ENCODE measurements around the gene C5.
A peak's percentile ranks its signal among the peaks of the same experiment; 100 is the strongest.
"Not testable (repeated sequence)": the region's sequence is repeated elsewhere in the genome, so short reads cannot be mapped to it uniquely, and the experiment has no call there.

Gene C5

GRCh38 chr9:120977321-120977720 is 72.8 kb downstream of the C5 start:
- H3K9me3 ChIP-seq (ENCODE audit: control extremely low read depth in 1 of 5, control insufficient read depth in 4 of 5, insufficient read depth in 2 of 5, low read depth in 1 of 5, low read length in 4 of 5) = no peaks in the 10 kb centered on the region
- ChIA-PET POLR2A (no interaction called here), CTCF (interaction anchor here (1.1 to 1.2 kb wide), 2 partner anchors 8 to 83 kb away, joined by 4 read pairs; no protein-coding TSS in a partner anchor)
- H3K4me1 ChIP-seq (ENCODE audit: control extremely low read depth in 1 of 4, control insufficient read depth in 4 of 4, insufficient read depth in 4 of 4, low read length in 3 of 4) = peaks cover 2 to 18% (median 6%) of the 10 kb centered on the region in 4 experiments
- peaks cover 0 to 5% (median under 1%) of the 10 kb centered on the region in 4 experiments for H3K36me3 ChIP-seq (ENCODE audit: control insufficient read depth in 4 of 4, insufficient read depth in 4 of 4, low read length in 3 of 4)
- no peak for DNase-seq
- no peaks in the 10 kb centered on the region for H3K27me3 ChIP-seq (replicated peaks in 2 of 5; ENCODE audit: control insufficient read depth in 4 of 5, insufficient read depth in 5 of 5, low read length in 4 of 5)
- no peak overlapping the region for H3K4me3 ChIP-seq (ENCODE audit: control insufficient read depth in 1 of 7, extremely low read depth in 1 of 7, insufficient read depth in 4 of 7, low read depth in 2 of 7, low read length in 6 of 7)
- no peak overlapping the region for H3K27ac ChIP-seq (ENCODE audit: insufficient read depth in 1 of 2, low read depth in 1 of 2, low read length in 2 of 2, poor library complexity in 1 of 2, severe bottlenecking in 2 of 2)
- 44% methylated on average over 1 of the region's 1 CpG for WGBS (ENCODE audit: insufficient coverage)

GRCh38 chr9:120974921-120975320 is 75.2 kb downstream of the C5 start:
- Histone ChIP-seq H3K4me3 (ENCODE audit: control insufficient read depth in 1 of 7, extremely low read depth in 1 of 7, insufficient read depth in 4 of 7, low read depth in 2 of 7, low read length in 6 of 7) (no peak overlapping the region), H3K36me3 (ENCODE audit: control insufficient read depth in 4 of 4, insufficient read depth in 4 of 4, low read length in 3 of 4) (peaks cover 0 to 5% (median 0%) of the 10 kb centered on the region in 4 experiments), H3K27me3 (replicated peaks in 2 of 5; ENCODE audit: control insufficient read depth in 4 of 5, insufficient read depth in 5 of 5, low read length in 4 of 5) (no peaks in the 10 kb centered on the region), H3K9me3 (ENCODE audit: control extremely low read depth in 1 of 5, control insufficient read depth in 4 of 5, insufficient read depth in 2 of 5, low read depth in 1 of 5, low read length in 4 of 5) (no peaks in the 10 kb centered on the region), H3K27ac (ENCODE audit: insufficient read depth in 1 of 2, low read depth in 1 of 2, low read length in 2 of 2, poor library complexity in 1 of 2, severe bottlenecking in 2 of 2) (no peak overlapping the region), H3K4me1 (ENCODE audit: control extremely low read depth in 1 of 4, control insufficient read depth in 4 of 4, insufficient read depth in 4 of 4, low read length in 3 of 4) (peaks cover 2 to 18% (median 6%) of the 10 kb centered on the region in 4 experiments)
- CTCF ChIA-PET = interaction anchor here (1.2 kb wide), 1 partner anchor 88 kb away, joined by 3 read pairs; no protein-coding TSS in a partner anchor
- POLR2A ChIA-PET = no interaction called here
- no CpG with 5 or more reads among the region's 1 CpG for WGBS (ENCODE audit: insufficient coverage)
- peak in 2 of 3 donors; percentile 4 to 15 for DNase-seq

GRCh38 chr9:120974181-120974580 is 75.9 kb downstream of the C5 start:
- no peak for DNase-seq
- Histone ChIP-seq H3K4me3 (ENCODE audit: control insufficient read depth in 1 of 7, extremely low read depth in 1 of 7, insufficient read depth in 4 of 7, low read depth in 2 of 7, low read length in 6 of 7) (no peak overlapping the region), H3K27me3 (replicated peaks in 2 of 5; ENCODE audit: control insufficient read depth in 4 of 5, insufficient read depth in 5 of 5, low read length in 4 of 5) (no peaks in the 10 kb centered on the region), H3K4me1 (ENCODE audit: control extremely low read depth in 1 of 4, control insufficient read depth in 4 of 4, insufficient read depth in 4 of 4, low read length in 3 of 4) (peaks cover 2 to 18% (median 6%) of the 10 kb centered on the region in 4 experiments), H3K9me3 (ENCODE audit: control extremely low read depth in 1 of 5, control insufficient read depth in 4 of 5, insufficient read depth in 2 of 5, low read depth in 1 of 5, low read length in 4 of 5) (no peaks in the 10 kb centered on the region), H3K36me3 (ENCODE audit: control insufficient read depth in 4 of 4, insufficient read depth in 4 of 4, low read length in 3 of 4) (peaks cover 0 to 4% (median 0%) of the 10 kb centered on the region in 4 experiments), H3K27ac (ENCODE audit: insufficient read depth in 1 of 2, low read depth in 1 of 2, low read length in 2 of 2, poor library complexity in 1 of 2, severe bottlenecking in 2 of 2) (no peak overlapping the region)
- CTCF ChIA-PET = interaction anchor here (1.2 kb wide), 1 partner anchor 88 kb away, joined by 3 read pairs; no protein-coding TSS in a partner anchor
- POLR2A ChIA-PET = interaction anchor here (0.6 kb wide), 1 partner anchor 58 kb away, joined by 3 read pairs; no protein-coding TSS in a partner anchor
- WGBS (ENCODE audit: insufficient coverage) = 100% methylated on average over 2 of the region's 2 CpGs

GRCh38 chr9:120971938-120972337 is 78.1 kb downstream of the C5 start:
- no peak for DNase-seq
- POLR2A ChIA-PET = no interaction called here

GRCh38 chr9:120971471-120971870 is 78.6 kb downstream of the C5 start:
- H3K36me3 ChIP-seq (ENCODE audit: control insufficient read depth in 4 of 4, insufficient read depth in 4 of 4, low read length in 3 of 4); H3K4me3 ChIP-seq (ENCODE audit: control insufficient read depth in 1 of 7, extremely low read depth in 1 of 7, insufficient read depth in 4 of 7, low read depth in 2 of 7, low read length in 6 of 7); H3K9me3 ChIP-seq (ENCODE audit: control extremely low read depth in 1 of 5, control insufficient read depth in 4 of 5, insufficient read depth in 2 of 5, low read depth in 1 of 5, low read length in 4 of 5); POLR2A ChIA-PET; H3K27me3 ChIP-seq (replicated peaks in 2 of 5; ENCODE audit: control insufficient read depth in 4 of 5, insufficient read depth in 5 of 5, low read length in 4 of 5); H3K27ac ChIP-seq (ENCODE audit: insufficient read depth in 1 of 2, low read depth in 1 of 2, low read length in 2 of 2, poor library complexity in 1 of 2, severe bottlenecking in 2 of 2); DNase-seq: not testable (repeated sequence)
- CTCF ChIA-PET = interaction anchor here (0.7 to 1.2 kb wide), 3 partner anchors 9 to 14 kb away, joined by 3 read pairs; no protein-coding TSS in a partner anchor
- WGBS (ENCODE audit: insufficient coverage) = 97% methylated on average over 9 of the region's 9 CpGs
- peaks cover 2 to 18% (median 6%) of the 10 kb centered on the region in 4 experiments for H3K4me1 ChIP-seq (ENCODE audit: control extremely low read depth in 1 of 4, control insufficient read depth in 4 of 4, insufficient read depth in 4 of 4, low read length in 3 of 4)

More at GRCh38 chr9:120971938-120972337, 78.1 kb downstream of the C5 start:
- no peak overlapping the region for H3K4me3 ChIP-seq (ENCODE audit: control insufficient read depth in 1 of 7, extremely low read depth in 1 of 7, insufficient read depth in 4 of 7, low read depth in 2 of 7, low read length in 6 of 7)
- H3K27ac ChIP-seq (ENCODE audit: insufficient read depth in 1 of 2, low read depth in 1 of 2, low read length in 2 of 2, poor library complexity in 1 of 2, severe bottlenecking in 2 of 2) = no peak overlapping the region
- no peaks in the 10 kb centered on the region for H3K9me3 ChIP-seq (ENCODE audit: control extremely low read depth in 1 of 5, control insufficient read depth in 4 of 5, insufficient read depth in 2 of 5, low read depth in 1 of 5, low read length in 4 of 5)
- no peaks in the 10 kb centered on the region for H3K36me3 ChIP-seq (ENCODE audit: control insufficient read depth in 4 of 4, insufficient read depth in 4 of 4, low read length in 3 of 4)
- H3K4me1 ChIP-seq (ENCODE audit: control extremely low read depth in 1 of 4, control insufficient read depth in 4 of 4, insufficient read depth in 4 of 4, low read length in 3 of 4) = peaks cover 2 to 18% (median 6%) of the 10 kb centered on the region in 4 experiments
- CTCF ChIA-PET = interaction anchor here (0.7 to 1.2 kb wide), 3 partner anchors 9 to 13 kb away, joined by 3 read pairs; no protein-coding TSS in a partner anchor
- H3K27me3 ChIP-seq (replicated peaks in 2 of 5; ENCODE audit: control insufficient read depth in 4 of 5, insufficient read depth in 5 of 5, low read length in 4 of 5) = no peaks in the 10 kb centered on the region

- ChIA-PET POLR2A (no interaction called here), CTCF (interaction anchor here (1.2 to 1.4 kb wide), 2 partner anchors 10 to 11 kb away, joined by 4 read pairs; no protein-coding TSS in a partner anchor)
- H3K27me3 ChIP-seq (replicated peaks in 2 of 5; ENCODE audit: control insufficient read depth in 4 of 5, insufficient read depth in 5 of 5, low read length in 4 of 5) = no peaks in the 10 kb centered on the region
- no peak overlapping the region for H3K4me3 ChIP-seq (ENCODE audit: control insufficient read depth in 1 of 7, extremely low read depth in 1 of 7, insufficient read depth in 4 of 7, low read depth in 2 of 7, low read length in 6 of 7)
- no peaks in the 10 kb centered on the region for H3K9me3 ChIP-seq (ENCODE audit: control extremely low read depth in 1 of 5, control insufficient read depth in 4 of 5, insufficient read depth in 2 of 5, low read depth in 1 of 5, low read length in 4 of 5)
- H3K36me3 ChIP-seq (ENCODE audit: control insufficient read depth in 4 of 4, insufficient read depth in 4 of 4, low read length in 3 of 4) = no peaks in the 10 kb centered on the region
- WGBS (ENCODE audit: insufficient coverage) = 86% methylated on average over 2 of the region's 3 CpGs
- no peak for DNase-seq
- peaks cover 2 to 12% (median 5%) of the 10 kb centered on the region in 4 experiments for H3K4me1 ChIP-seq (ENCODE audit: control extremely low read depth in 1 of 4, control insufficient read depth in 4 of 4, insufficient read depth in 4 of 4, low read length in 3 of 4)
- no peak overlapping the region for H3K27ac ChIP-seq (ENCODE audit: insufficient read depth in 1 of 2, low read depth in 1 of 2, low read length in 2 of 2, poor library complexity in 1 of 2, severe bottlenecking in 2 of 2)
Measured at GRCh38 chr9:120970244-120970643, 79.8 kb downstream of the C5 start.

- Histone ChIP-seq H3K27me3 (replicated peaks in 2 of 5; ENCODE audit: control insufficient read depth in 4 of 5, insufficient read depth in 5 of 5, low read length in 4 of 5) (no peaks in the 10 kb centered on the region), H3K27ac (ENCODE audit: insufficient read depth in 1 of 2, low read depth in 1 of 2, low read length in 2 of 2, poor library complexity in 1 of 2, severe bottlenecking in 2 of 2) (no peak overlapping the region), H3K4me1 (ENCODE audit: control extremely low read depth in 1 of 4, control insufficient read depth in 4 of 4, insufficient read depth in 4 of 4, low read length in 3 of 4) (no peaks in the 10 kb centered on the region), H3K36me3 (ENCODE audit: control insufficient read depth in 4 of 4, insufficient read depth in 4 of 4, low read length in 3 of 4) (peaks cover 0 to 5% (median 2%) of the 10 kb centered on the region in 4 experiments), H3K9me3 (ENCODE audit: control extremely low read depth in 1 of 5, control insufficient read depth in 4 of 5, insufficient read depth in 2 of 5, low read depth in 1 of 5, low read length in 4 of 5) (no peaks in the 10 kb centered on the region), H3K4me3 (ENCODE audit: control insufficient read depth in 1 of 7, extremely low read depth in 1 of 7, insufficient read depth in 4 of 7, low read depth in 2 of 7, low read length in 6 of 7) (no peak overlapping the region)
- 100% methylated on average over 1 of the region's 3 CpGs for WGBS (ENCODE audit: insufficient coverage)
- ChIA-PET CTCF (no interaction called here), POLR2A (no interaction called here)
- no peak for DNase-seq
Measured at GRCh38 chr9:120966013-120966369, 84.1 kb downstream of the C5 start.
